GM12878 (cell line): ENCODE measurements around the gene C8G. TPM values are rescaled to one million over a fixed set of nuclear protein-coding genes. Genes with fewer than 3 reads are reported as not detected.

Experiments used
- ATAC-seq: fragments of 200-7000 bp; cut with Tn5 transposase; 3 replicates; pipeline ENCODE4 v1.9.1; 2020; ENCODE audit warnings: mild to moderate bottlenecking, moderate library complexity
- BruUV-seq: library from RNA; stranded (reverse); fragments of 400-500 nt; replicated peaks from 2 replicates; lab custom pipeline; 2021; lab: Mats Ljungman, UMichigan
- CTCF ChIA-PET: fragments of 300-600 bp; sonication (Branson Sonifier 250); formaldehyde crosslinking; extraction: SDS; loops from one replicate; lab custom pipeline; 2021; ENCODE audit warnings: inconsistent platforms; lab: Yijun Ruan, JAX
- POLR2A ChIA-PET: fragments of 350-600 bp; formaldehyde crosslinking; extraction: SDS; loops from one replicate; lab custom pipeline; 2021; ENCODE audit warnings: inconsistent platforms; lab: Charles Lee
- RAD21 ChIA-PET: fragments of 300-600 bp; sonication (Branson Sonifier 250); formaldehyde crosslinking; loops from one replicate; lab custom pipeline; 2023; ENCODE audit warnings: antibody characterized with exemption; ENCODE audit not compliant: unreplicated experiment; lab: Charles Lee
- SMC1A ChIA-PET: fragments of 300-600 bp; sonication (Branson Sonifier 250); formaldehyde crosslinking; loops from one replicate; lab custom pipeline; 2023; ENCODE audit not compliant: unreplicated experiment, uncharacterized antibody; lab: Charles Lee
- DNase-seq: peaks from one replicate; pipeline ENCODE4 v3.0.0-alpha.2; 2011; ENCODE audit warnings: low read depth, low spot score
- FAIRE-seq: peaks from 3 replicates; lab custom pipeline; 2011; peaks lifted over from hg19 to GRCh38; lab: Jason Lieb, UNC
- H2AFZ ChIP-seq: 2 replicates; pipeline ENCODE4 v1.6.0; 2011; ENCODE audit warnings: low read depth, low read length, control low read depth; ENCODE audit not compliant: control insufficient read depth
- H3K27ac ChIP-seq: 2 replicates; pipeline ENCODE4 v1.5.1; 2011; ENCODE audit warnings: control low read depth; ENCODE audit not compliant: control insufficient read depth, insufficient read depth
- H3K27me3 ChIP-seq, 2 experiments: replicated peaks in 1 of 2; 2 replicates each; pipeline versions ENCODE4 v1.6.0 to v1.6.1; 2011; ENCODE audit warnings: low read length in 1 of 2; ENCODE audit not compliant: control insufficient read depth in 2 of 2, insufficient read depth in 2 of 2
- H3K36me3 ChIP-seq, 2 experiments: 2 replicates each; pipeline ENCODE4 v1.5.1; 2011; ENCODE audit warnings: low read length in 1 of 2; ENCODE audit not compliant: control insufficient read depth in 2 of 2, insufficient read depth in 2 of 2
- H3K4me1 ChIP-seq: 2 replicates; pipeline ENCODE4 v1.6.1; 2011; ENCODE audit warnings: mild to moderate bottlenecking, low read length, moderate library complexity, mixed read lengths; ENCODE audit not compliant: control insufficient read depth, insufficient read depth
- H3K4me2 ChIP-seq: 2 replicates; pipeline ENCODE4 v1.6.0; 2011; ENCODE audit warnings: control low read depth; ENCODE audit not compliant: control insufficient read depth, insufficient read depth
- H3K4me3 ChIP-seq: fragments of 200-600 bp; sonication (generic); 2 replicates; pipeline ENCODE4 v1.5.1; 2016
- H3K79me2 ChIP-seq: 2 replicates; pipeline ENCODE4 v1.6.0; 2011; ENCODE audit warnings: low read length; ENCODE audit not compliant: control insufficient read depth, insufficient read depth
- H3K9ac ChIP-seq: 2 replicates; pipeline ENCODE4 v1.8.0; 2011; ENCODE audit warnings: low read length, control low read depth, mixed read lengths; ENCODE audit not compliant: control insufficient read depth, insufficient read depth
- H3K9me3 ChIP-seq: replicated peaks from 3 replicates; pipeline ENCODE4 v1.5.1; 2011; ENCODE audit warnings: mild to moderate bottlenecking, low read length; ENCODE audit not compliant: control insufficient read depth, insufficient read depth
- H4K20me1 ChIP-seq: 2 replicates; pipeline ENCODE4 v1.6.0; 2011; ENCODE audit not compliant: control insufficient read depth, insufficient read depth
- ETV6 ChIP-seq, 2 experiments: fragments of 450-650 bp in 1 of 2; IDR thresholded peaks in 1 of 2; conservative IDR thresholded peaks in 1 of 2; 2 replicates each; pipeline ENCODE4 v1.6.1; 2014; ENCODE audit warnings: antibody characterized with exemption in 1 of 2, borderline replicate concordance in 1 of 2, low read depth in 1 of 2, mild to moderate bottlenecking in 1 of 2, moderate library complexity in 1 of 2
- FOXM1 ChIP-seq: IDR thresholded peaks from 2 replicates; pipeline ENCODE4 v1.6.1; 2012; ENCODE audit warnings: low read depth, mild to moderate bottlenecking, inconsistent platforms, low read length, moderate library complexity
- IRF4 ChIP-seq: IDR thresholded peaks from 2 replicates; pipeline ENCODE4 v1.6.1; 2011; ENCODE audit warnings: low read depth, low read length
- RCOR1 ChIP-seq: conservative IDR thresholded peaks from 2 replicates; pipeline ENCODE4 v1.6.1; 2012; ENCODE audit warnings: low read depth, low read length, improper control_type of control experiment
- SPI1 ChIP-seq: IDR thresholded peaks from 2 replicates; pipeline ENCODE4 v1.6.1; 2011; ENCODE audit warnings: low read depth, mild to moderate bottlenecking, low read length, moderate library complexity, borderline replicate concordance; ENCODE audit not compliant: insufficient read depth
- SREBF2 ChIP-seq: IDR thresholded peaks from 2 replicates; pipeline ENCODE4 v1.6.1; 2012; ENCODE audit warnings: mild to moderate bottlenecking, low read length
- TCF12 ChIP-seq: IDR thresholded peaks from 2 replicates; pipeline ENCODE4 v1.6.1; 2011; ENCODE audit warnings: low read depth, mild to moderate bottlenecking, low read length
- USF2 ChIP-seq: IDR thresholded peaks from 2 replicates; pipeline ENCODE4 v1.6.1; 2011; ENCODE audit warnings: low read depth, low read length, improper control_type of control experiment, borderline replicate concordance
- WGBS: methylation state at CpG from one replicate; pipeline ENCODE4 v1.1.6; 2016; ENCODE audit warnings: low lambda C conversion rate; ENCODE audit not compliant: insufficient replicate concordance, insufficient coverage; ENCODE audit errors: missing lambda C conversion rate; 5-methylcytosine and 5-hydroxymethylcytosine counted together
- in situ Hi-C: fragments of 300-500 bp; cut with MboI; formaldehyde crosslinking; loops from 9 replicates; pipeline ENCODE4 v1.14.3; 2018; ENCODE audit warnings: mixed read lengths
- intact Hi-C: fragments of 100-400 bp; cut with micrococcal nuclease; formaldehyde crosslinking; loops from one replicate; pipeline ENCODE4 v1.14.2; 2022; ENCODE audit not compliant: unreplicated experiment
- polyA plus RNA-seq, 11 experiments: library from polyadenylated mRNA; depleted of rRNA in 4 of 11; unstranded in 6 of 11; stranded (reverse) in 5 of 11; fragments of >200 nt; fragmentation: Nextera tagmentation in 4 of 11; fragmentation: Illumina TruSeq in 1 of 11; extraction: Ambion mirVana in 4 of 11; extraction: Trizol in 1 of 11; gene quantifications; 1 replicate in 1 of 11; 2 replicates in 10 of 11; pipeline versions ENCODE4 v1.2.1 to v1.2.3, GENCODE V29; 2011 to 2016; ENCODE audit warnings: inconsistent platforms in 2 of 11, missing spikeins in 2 of 11, low read depth in 1 of 11
- total RNA-seq, 4 experiments: library from RNA; depleted of rRNA in 3 of 4; stranded (reverse); fragments of >200 nt in 3 of 4; fragmentation: Illumina TruSeq in 1 of 4; extraction: Trizol in 1 of 4; gene quantifications; 2 replicates each; pipeline versions ENCODE4 v1.2.1 to v1.2.3, GENCODE V29; 2013 to 2021
- TF ChIP-seq, protein P1 (sequence below): fragments of 450-650 bp; formaldehyde crosslinking; IDR thresholded peaks from 2 replicates; pipeline ENCODE4 v1.4.0; 2020; ENCODE audit warnings: mild to moderate bottlenecking, moderate library complexity

Gene C8G
- total and polyA plus RNA-seq, 10 of the 15 experiments (the other 5 are each of a cell fraction or from before 2014, with no cell fraction given), result 0.26 to 0.69 (median 0.50) TPM; not detected in 7

- ChIA-PET POLR2A (interaction anchor here (0.8 kb wide), 1 partner anchor 84 kb away, joined by 4 read pairs; no protein-coding TSS in a partner anchor), RAD21 (interaction anchor here (1.7 to 2.4 kb wide), 2 partner anchors 17 to 35 kb away, joined by 7 to 10 read pairs; no protein-coding TSS in a partner anchor), SMC1A (interaction anchor here (1.0 kb wide), 2 partner anchors 12 to 27 kb away, joined by 3 read pairs; partner anchors contain the start of gene PAXX), CTCF (interaction anchor here (1.0 kb wide), 1 partner anchor 70 kb away, joined by 5 read pairs; no protein-coding TSS in a partner anchor)
- no peak for DNase-seq
- H3K27ac ChIP-seq, result no peak overlapping the region
- H3K4me3 ChIP-seq, result no peak overlapping the region
- H3K4me1 ChIP-seq, result peaks cover 7% of the 10 kb centered on the region
- H3K36me3 ChIP-seq, result no peaks in the 10 kb centered on the region
- H3K9me3 ChIP-seq, result no peaks in the 10 kb centered on the region
- in situ Hi-C loops (no loop called here), intact Hi-C loops (no loop called here)
- H2AFZ ChIP-seq, result no peak overlapping the region
- 38% methylated on average over 12 of the region's 26 CpGs for WGBS
- no peaks in the 10 kb centered on the region for H3K27me3 ChIP-seq
- ATAC-seq, result no peak
- no peak for FAIRE-seq
- H3K79me2 ChIP-seq, result no peaks in the 10 kb centered on the region
- BruUV-seq, result no TSS peak
- no peak overlapping the region for H3K9ac ChIP-seq
- H4K20me1 ChIP-seq, result no peaks in the 10 kb centered on the region; the same call in 1 of the 2 replicates
- no peak overlapping the region for H3K4me2 ChIP-seq
- TF ChIP-seq RCOR1, result no peak
Observed at GRCh38 chr9:136964833-136965422, 19.9 kb downstream of the C8G start.

DNA sequence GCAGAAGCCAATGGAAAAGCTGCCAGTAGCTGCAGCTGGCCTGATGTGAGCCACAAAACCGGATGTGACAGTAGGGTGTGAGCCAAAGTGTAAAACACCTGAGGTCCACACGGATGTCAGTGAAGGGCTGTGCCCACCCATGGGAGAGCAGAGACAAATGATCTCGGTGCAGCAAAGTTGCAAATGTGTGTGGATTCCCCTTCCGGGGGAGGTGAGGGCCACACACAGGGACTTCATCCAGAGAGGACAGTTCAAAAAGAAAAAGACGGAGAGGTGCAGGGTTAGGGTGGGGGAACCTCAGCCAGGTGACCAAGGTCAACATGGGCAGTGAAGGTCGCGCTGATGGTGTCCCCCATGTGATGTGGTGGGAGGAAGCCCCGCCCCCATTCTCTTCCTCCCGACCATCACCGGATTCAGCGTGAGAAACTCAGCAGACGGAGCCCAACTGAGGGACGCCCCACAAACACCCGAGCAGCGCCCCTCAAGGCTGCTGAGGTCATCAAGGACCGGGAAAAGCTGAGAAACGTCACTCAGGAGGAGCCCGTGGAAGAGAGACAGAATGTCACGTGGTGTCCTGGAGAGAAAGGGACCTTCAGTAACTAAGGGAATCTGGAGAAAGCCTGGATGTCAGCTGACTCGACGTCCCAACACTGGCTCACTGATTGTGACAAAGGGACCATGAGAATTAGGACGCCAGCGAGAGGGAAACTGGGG is 20.9 kb downstream of the C8G start:
- ChIA-PET CTCF (interaction anchor here (0.6 kb wide), 1 partner anchor 105 kb away, joined by 3 read pairs; no protein-coding TSS in a partner anchor), RAD21 (interaction anchor here (1.7 to 2.4 kb wide), 2 partner anchors 18 to 34 kb away, joined by 7 to 10 read pairs; no protein-coding TSS in a partner anchor), POLR2A (interaction anchor here (0.6 to 0.7 kb wide), 3 partner anchors 27 to 140 kb away, joined by 3 to 4 read pairs (median 4); no protein-coding TSS in a partner anchor), SMC1A (interaction anchor here (1.0 to 1.1 kb wide), 3 partner anchors 13 to 26 kb away, joined by 3 read pairs; partner anchors contain the start of gene PAXX)
- H3K27me3 ChIP-seq, result no peaks in the 10 kb centered on the region
- no peak overlapping the region for H3K9ac ChIP-seq
- H4K20me1 ChIP-seq, result no peaks in the 10 kb centered on the region; the same call in 1 of the 2 replicates
- no peaks in the 10 kb centered on the region for H3K79me2 ChIP-seq
- DNase-seq, result no peak
- intact Hi-C loops (no loop called here), in situ Hi-C loops (no loop called here)
- peak overlapping the region; percentile 29; the same call in 1 of the 2 replicates for H2AFZ ChIP-seq
- FAIRE-seq, result no peak
- ATAC-seq, result peak; percentile 78
- BruUV-seq, result no TSS peak
- H3K4me2 ChIP-seq, result peak overlapping the region; percentile 68; the same call in 1 of the 2 replicates
- no peak overlapping the region for H3K4me3 ChIP-seq
- no peaks in the 10 kb centered on the region for H3K9me3 ChIP-seq
- H3K36me3 ChIP-seq, result no peaks in the 10 kb centered on the region
- 22% methylated on average over 23 of the region's 23 CpGs for WGBS
- peaks cover 7% of the 10 kb centered on the region for H3K4me1 ChIP-seq
- H3K27ac ChIP-seq, result no peak overlapping the region
- TF ChIP-seq ETV6 (conservative IDR thresholded peaks at IDR 0.05 in 1 of 2, IDR thresholded peaks at IDR 0.05 in 1 of 2; ENCODE audit: borderline replicate concordance in 1 of 2, low read depth in 1 of 2) (no peak), SPI1 (no peak), FOXM1 (no peak), SREBF2 (no peak), TCF12 (no peak), IRF4 (no peak), USF2 (no peak)
- TF ChIP-seq, protein P1, sequence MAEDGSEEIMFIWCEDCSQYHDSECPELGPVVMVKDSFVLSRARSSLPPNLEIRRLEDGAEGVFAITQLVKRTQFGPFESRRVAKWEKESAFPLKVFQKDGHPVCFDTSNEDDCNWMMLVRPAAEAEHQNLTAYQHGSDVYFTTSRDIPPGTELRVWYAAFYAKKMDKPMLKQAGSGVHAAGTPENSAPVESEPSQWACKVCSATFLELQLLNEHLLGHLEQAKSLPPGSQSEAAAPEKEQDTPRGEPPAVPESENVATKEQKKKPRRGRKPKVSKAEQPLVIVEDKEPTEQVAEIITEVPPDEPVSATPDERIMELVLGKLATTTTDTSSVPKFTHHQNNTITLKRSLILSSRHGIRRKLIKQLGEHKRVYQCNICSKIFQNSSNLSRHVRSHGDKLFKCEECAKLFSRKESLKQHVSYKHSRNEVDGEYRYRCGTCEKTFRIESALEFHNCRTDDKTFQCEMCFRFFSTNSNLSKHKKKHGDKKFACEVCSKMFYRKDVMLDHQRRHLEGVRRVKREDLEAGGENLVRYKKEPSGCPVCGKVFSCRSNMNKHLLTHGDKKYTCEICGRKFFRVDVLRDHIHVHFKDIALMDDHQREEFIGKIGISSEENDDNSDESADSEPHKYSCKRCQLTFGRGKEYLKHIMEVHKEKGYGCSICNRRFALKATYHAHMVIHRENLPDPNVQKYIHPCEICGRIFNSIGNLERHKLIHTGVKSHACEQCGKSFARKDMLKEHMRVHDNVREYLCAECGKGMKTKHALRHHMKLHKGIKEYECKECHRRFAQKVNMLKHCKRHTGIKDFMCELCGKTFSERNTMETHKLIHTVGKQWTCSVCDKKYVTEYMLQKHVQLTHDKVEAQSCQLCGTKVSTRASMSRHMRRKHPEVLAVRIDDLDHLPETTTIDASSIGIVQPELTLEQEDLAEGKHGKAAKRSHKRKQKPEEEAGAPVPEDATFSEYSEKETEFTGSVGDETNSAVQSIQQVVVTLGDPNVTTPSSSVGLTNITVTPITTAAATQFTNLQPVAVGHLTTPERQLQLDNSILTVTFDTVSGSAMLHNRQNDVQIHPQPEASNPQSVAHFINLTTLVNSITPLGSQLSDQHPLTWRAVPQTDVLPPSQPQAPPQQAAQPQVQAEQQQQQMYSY (CRISPR knock-in tag), result no peak
